Measurements from ENCODE around the gene CENPP. TPM values are rescaled to one million over a fixed set of nuclear protein-coding genes. Genes with fewer than 3 reads are reported as not detected.
"Not testable (repeated sequence)": the region's sequence is repeated elsewhere in the genome, so short reads cannot be mapped to it uniquely, and the experiment has no call there.

Gene CENPP
- total RNA-seq, 5 donors from 2014 or later (not counting 1 experiment from before 2014, with no cell fraction given) = 1.9 to 5.0 (median 4.3) TPM

- no peak for DNase-seq
- peaks cover 63% of the 10 kb centered on the region for H3K36me3 Mint-ChIP-seq
- peaks cover 24 to 76% of the 10 kb centered on the region in 2 donors for H3K36me3 ChIP-seq (ENCODE audit: control insufficient read depth in 2 of 2, extremely low read depth in 1 of 2, insufficient read depth in 1 of 2, low read length in 1 of 2)
- no peaks in the 10 kb centered on the region for H3K27me3 ChIP-seq (replicated peaks in 1 of 2; ENCODE audit: control insufficient read depth in 2 of 2, extremely low read depth in 1 of 2, insufficient read depth in 2 of 2, low read length in 1 of 2)
- no peaks in the 10 kb centered on the region for H3K9me3 Mint-ChIP-seq
- H3K27ac ChIP-seq (ENCODE audit: low read length) = no peak overlapping the region
- 94% methylated on average over 7 of the region's 11 CpGs for WGBS (ENCODE audit: insufficient coverage)
- H3K9me3 ChIP-seq = no peaks in the 10 kb centered on the region
- H3K4me3 Mint-ChIP-seq = no peak overlapping the region
- ChIA-PET POLR2A (no interaction called here), CTCF (interaction anchor here in 1 of 2 donors (0.5 kb wide), 1 partner anchor 421 kb away, joined by 3 read pairs; no protein-coding TSS in a partner anchor)
- no peak overlapping the region for H3K4me3 ChIP-seq (ENCODE audit: control insufficient read depth in 1 of 2, extremely low read depth in 1 of 2, low read length in 1 of 2)
- H3K4me1 ChIP-seq (ENCODE audit: control insufficient read depth in 1 of 2, extremely low read depth in 1 of 2, insufficient read depth in 2 of 2, low read length in 2 of 2) = no peaks in the 10 kb centered on the region
- ATAC-seq (replicated peaks in 1 of 4) = no peak
- H3K27ac Mint-ChIP-seq = no peak overlapping the region
- H3K27me3 Mint-ChIP-seq = no peaks in the 10 kb centered on the region
- H3K4me1 Mint-ChIP-seq = no peaks in the 10 kb centered on the region
Measured at GRCh38 chr9:92617195-92617813, 291.6 kb downstream of the CENPP start.

GRCh38 chr9:92617951-92618510, 292.3 kb downstream of the CENPP start:
- no peaks in the 10 kb centered on the region for H3K9me3 Mint-ChIP-seq
- 92% methylated on average over 11 of the region's 11 CpGs for WGBS (ENCODE audit: insufficient coverage)
- H3K27ac ChIP-seq (ENCODE audit: low read length) = no peak overlapping the region
- peaks cover 61% of the 10 kb centered on the region for H3K36me3 Mint-ChIP-seq
- no peaks in the 10 kb centered on the region for H3K4me1 Mint-ChIP-seq
- ATAC-seq (replicated peaks in 1 of 4) (no peak), DNase-seq (no peak)
- H3K4me3 Mint-ChIP-seq = no peak overlapping the region
- peaks cover 24 to 71% of the 10 kb centered on the region in 2 donors for H3K36me3 ChIP-seq (ENCODE audit: control insufficient read depth in 2 of 2, extremely low read depth in 1 of 2, insufficient read depth in 1 of 2, low read length in 1 of 2)
- ChIA-PET CTCF (interaction anchor here in 1 of 2 donors (0.6 kb wide), 2 partner anchors 100 to 215 kb away, joined by 3 to 4 read pairs; no protein-coding TSS in a partner anchor), POLR2A (no interaction called here)
- H3K27me3 Mint-ChIP-seq = no peaks in the 10 kb centered on the region
- no peak overlapping the region for H3K27ac Mint-ChIP-seq
- no peaks in the 10 kb centered on the region for H3K27me3 ChIP-seq (replicated peaks in 1 of 2; ENCODE audit: control insufficient read depth in 2 of 2, extremely low read depth in 1 of 2, insufficient read depth in 2 of 2, low read length in 1 of 2)
- H3K9me3 ChIP-seq = no peaks in the 10 kb centered on the region
- H3K4me1 ChIP-seq (ENCODE audit: control insufficient read depth in 1 of 2, extremely low read depth in 1 of 2, insufficient read depth in 2 of 2, low read length in 2 of 2) = no peaks in the 10 kb centered on the region
- H3K4me3 ChIP-seq (ENCODE audit: control insufficient read depth in 1 of 2, extremely low read depth in 1 of 2, low read length in 1 of 2) = no peak overlapping the region

GRCh38 chr9:92618633-92619225, 293.0 kb downstream of the CENPP start:
- POLR2A ChIA-PET = no interaction called here
- H3K27ac ChIP-seq (ENCODE audit: low read length) = no peak overlapping the region
- WGBS (ENCODE audit: insufficient coverage) = 97% methylated on average over 8 of the region's 10 CpGs
- no peak overlapping the region for H3K4me3 ChIP-seq (ENCODE audit: control insufficient read depth in 1 of 2, extremely low read depth in 1 of 2, low read length in 1 of 2)
- H3K9me3 ChIP-seq = no peaks in the 10 kb centered on the region
- no peaks in the 10 kb centered on the region for H3K4me1 ChIP-seq (ENCODE audit: control insufficient read depth in 1 of 2, extremely low read depth in 1 of 2, insufficient read depth in 2 of 2, low read length in 2 of 2)
- DNase-seq = no peak
- peaks cover 19 to 68% of the 10 kb centered on the region in 2 donors for H3K36me3 ChIP-seq (ENCODE audit: control insufficient read depth in 2 of 2, extremely low read depth in 1 of 2, insufficient read depth in 1 of 2, low read length in 1 of 2)
- CTCF ChIA-PET = interaction anchor here in 1 of 2 donors (0.6 kb wide), 1 partner anchor 216 kb away, joined by 3 read pairs; no protein-coding TSS in a partner anchor
- H3K27me3 Mint-ChIP-seq = no peaks in the 10 kb centered on the region
- H3K4me3 Mint-ChIP-seq = no peak overlapping the region
- H3K4me1 Mint-ChIP-seq = no peaks in the 10 kb centered on the region
- no peak for ATAC-seq (replicated peaks in 1 of 4)
- H3K27ac Mint-ChIP-seq = peak overlapping the region in 1 of 2 donors; percentile 34
- no peaks in the 10 kb centered on the region for H3K27me3 ChIP-seq (replicated peaks in 1 of 2; ENCODE audit: control insufficient read depth in 2 of 2, extremely low read depth in 1 of 2, insufficient read depth in 2 of 2, low read length in 1 of 2)
- no peaks in the 10 kb centered on the region for H3K9me3 Mint-ChIP-seq
- peaks cover 62% of the 10 kb centered on the region for H3K36me3 Mint-ChIP-seq

GRCh38 chr9:92619601-92620300, 294.0 kb downstream of the CENPP start:
- DNase-seq = no peak
- Mint-ChIP-seq H3K9me3 (no peaks in the 10 kb centered on the region), H3K36me3 (peaks cover 56% of the 10 kb centered on the region), H3K4me3 (no peak overlapping the region), H3K27me3 (no peaks in the 10 kb centered on the region), H3K4me1 (no peaks in the 10 kb centered on the region), H3K27ac (no peak overlapping the region)
- Histone ChIP-seq H3K27ac (ENCODE audit: low read length) (no peak overlapping the region), H3K4me1 (ENCODE audit: control insufficient read depth in 1 of 2, extremely low read depth in 1 of 2, insufficient read depth in 2 of 2, low read length in 2 of 2) (no peaks in the 10 kb centered on the region), H3K36me3 (ENCODE audit: control insufficient read depth in 2 of 2, extremely low read depth in 1 of 2, insufficient read depth in 1 of 2, low read length in 1 of 2) (peaks cover 15 to 64% of the 10 kb centered on the region in 2 donors), H3K9me3 (no peaks in the 10 kb centered on the region), H3K27me3 (replicated peaks in 1 of 2; ENCODE audit: control insufficient read depth in 2 of 2, extremely low read depth in 1 of 2, insufficient read depth in 2 of 2, low read length in 1 of 2) (no peaks in the 10 kb centered on the region), H3K4me3 (ENCODE audit: control insufficient read depth in 1 of 2, extremely low read depth in 1 of 2, low read length in 1 of 2) (no peak overlapping the region)
- 98% methylated on average over 22 of the region's 24 CpGs for WGBS (ENCODE audit: insufficient coverage)
- CTCF ChIA-PET = no interaction called here
- POLR2A ChIA-PET = no interaction called here
- no peak for ATAC-seq (replicated peaks in 1 of 4)

GRCh38 chr9:92620845-92621244, 295.1 kb downstream of the CENPP start:
- ChIA-PET CTCF (interaction anchor here in 1 of 2 donors (0.6 kb wide), 2 partner anchors 12 to 345 kb away, joined by 3 read pairs; no protein-coding TSS in a partner anchor), POLR2A (no interaction called here)
- DNase-seq (no peak), ATAC-seq (replicated peaks in 1 of 4) (no peak)
- H3K27me3 ChIP-seq (replicated peaks in 1 of 2; ENCODE audit: control insufficient read depth in 2 of 2, extremely low read depth in 1 of 2, insufficient read depth in 2 of 2, low read length in 1 of 2) = no peaks in the 10 kb centered on the region
- no peak overlapping the region for H3K4me3 ChIP-seq (ENCODE audit: control insufficient read depth in 1 of 2, extremely low read depth in 1 of 2, low read length in 1 of 2)
- H3K27ac ChIP-seq (ENCODE audit: low read length) = no peak overlapping the region
- H3K27ac Mint-ChIP-seq = no peak overlapping the region
- peaks cover 16 to 54% of the 10 kb centered on the region in 2 donors for H3K36me3 ChIP-seq (ENCODE audit: control insufficient read depth in 2 of 2, extremely low read depth in 1 of 2, insufficient read depth in 1 of 2, low read length in 1 of 2)
- no peak overlapping the region for H3K4me3 Mint-ChIP-seq
- no peaks in the 10 kb centered on the region for H3K9me3 ChIP-seq
- H3K36me3 Mint-ChIP-seq = peaks cover 55% of the 10 kb centered on the region
- 100% methylated on average over 1 of the region's 5 CpGs for WGBS (ENCODE audit: insufficient coverage)
- H3K4me1 ChIP-seq (ENCODE audit: control insufficient read depth in 1 of 2, extremely low read depth in 1 of 2, insufficient read depth in 2 of 2, low read length in 2 of 2) = no peaks in the 10 kb centered on the region
- no peaks in the 10 kb centered on the region for H3K27me3 Mint-ChIP-seq
- no peaks in the 10 kb centered on the region for H3K9me3 Mint-ChIP-seq
- H3K4me1 Mint-ChIP-seq = no peaks in the 10 kb centered on the region

- H3K36me3 Mint-ChIP-seq = peaks cover 57% of the 10 kb centered on the region
Measured at GRCh38 chr9:92623936-92624335, 298.2 kb downstream of the CENPP start.

More at GRCh38 chr9:92623936-92624335, 298.2 kb downstream of the CENPP start:
- H3K4me1 ChIP-seq (ENCODE audit: control insufficient read depth in 1 of 2, extremely low read depth in 1 of 2, insufficient read depth in 2 of 2, low read length in 2 of 2); ATAC-seq (replicated peaks in 1 of 4); H3K4me1 Mint-ChIP-seq; DNase-seq; H3K27ac Mint-ChIP-seq; H3K9me3 ChIP-seq; H3K9me3 Mint-ChIP-seq; H3K4me3 Mint-ChIP-seq; H3K27me3 ChIP-seq (replicated peaks in 1 of 2; ENCODE audit: control insufficient read depth in 2 of 2, extremely low read depth in 1 of 2, insufficient read depth in 2 of 2, low read length in 1 of 2); H3K27me3 Mint-ChIP-seq; H3K4me3 ChIP-seq (ENCODE audit: control insufficient read depth in 1 of 2, extremely low read depth in 1 of 2, low read length in 1 of 2); H3K27ac ChIP-seq (ENCODE audit: low read length); POLR2A ChIA-PET: not testable (repeated sequence)
- WGBS (ENCODE audit: insufficient coverage) = 100% methylated on average over 1 of the region's 3 CpGs
- CTCF ChIA-PET = interaction anchor here in 1 of 2 donors (0.7 kb wide), 1 partner anchor 970 kb away, joined by 3 read pairs; no protein-coding TSS in a partner anchor
- H3K36me3 ChIP-seq (ENCODE audit: control insufficient read depth in 2 of 2, extremely low read depth in 1 of 2, insufficient read depth in 1 of 2, low read length in 1 of 2) = peaks cover 13 to 28% of the 10 kb centered on the region in 2 donors
